Neural progenitor cell (in vitro differentiated cells): ENCODE results near the gene SCAI. TPM values are rescaled to one million over a fixed set of nuclear protein-coding genes. Genes with fewer than 3 reads are reported as not detected.

ENCODE experiments used
- DNase-seq: peaks from one replicate; pipeline ENCODE4 v3.0.0-alpha.2; 2016; ENCODE audit warnings: low spot score
- H2AFZ ChIP-seq: fragments of 200-600 bp; sonication (generic); replicated peaks from 2 replicates; pipeline ENCODE4 v1.6.1; 2016; ENCODE audit warnings: antibody characterized with exemption
- H3F3A ChIP-seq: fragments of 200-600 bp; sonication (generic); 2 replicates; pipeline ENCODE4 v1.6.1; 2016; ENCODE audit warnings: antibody characterized with exemption, low read depth
- H3K27ac ChIP-seq: fragments of 200-600 bp; sonication (generic); 2 replicates; pipeline ENCODE4 v1.5.1; 2016; ENCODE audit warnings: mild to moderate bottlenecking
- H3K27me3 ChIP-seq: fragments of 200-600 bp; sonication (generic); 2 replicates; pipeline ENCODE4 v1.6.1; 2016; ENCODE audit warnings: mild to moderate bottlenecking, moderate library complexity
- H3K36me3 ChIP-seq: fragments of 200-600 bp; sonication (generic); 2 replicates; pipeline ENCODE4 v1.5.1; 2016
- H3K4me1 ChIP-seq: fragments of 200-600 bp; sonication (generic); 2 replicates; pipeline ENCODE4 v1.6.1; 2016; ENCODE audit warnings: mixed run types
- H3K4me2 ChIP-seq: fragments of 200-600 bp; sonication (generic); 2 replicates; pipeline ENCODE4 v1.6.1; 2016
- H3K4me3 ChIP-seq: fragments of 200-600 bp; sonication (generic); 2 replicates; pipeline ENCODE4 v1.5.1; 2016
- H3K79me2 ChIP-seq: fragments of 200-600 bp; sonication (generic); 2 replicates; pipeline ENCODE4 v1.6.1; 2016; ENCODE audit warnings: low read depth
- H3K9ac ChIP-seq: fragments of 200-600 bp; sonication (generic); 2 replicates; pipeline ENCODE4 v1.6.1; 2016
- H3K9me3 ChIP-seq: fragments of 200-600 bp; sonication (generic); 2 replicates; pipeline ENCODE4 v1.5.1; 2016; ENCODE audit warnings: low read depth
- H4K20me1 ChIP-seq: fragments of 200-600 bp; sonication (generic); 2 replicates; pipeline ENCODE4 v1.6.1; 2016; ENCODE audit warnings: low read depth
- H3K27ac Mint-ChIP-seq: 3 replicates; pipeline ENCODE4 v1.8.0; 2021; ENCODE audit warnings: mixed read lengths
- H3K27me3 Mint-ChIP-seq: 2 replicates; pipeline ENCODE4 v1.8.0; 2022; ENCODE audit warnings: low read depth, mild to moderate bottlenecking, inconsistent platforms, moderate library complexity, mixed read lengths; ENCODE audit not compliant: insufficient read depth
- H3K36me3 Mint-ChIP-seq: 3 replicates; pipeline ENCODE4 v1.8.0; 2021; ENCODE audit warnings: mixed read lengths
- H3K4me1 Mint-ChIP-seq: 3 replicates; pipeline ENCODE4 v1.8.0; 2021; ENCODE audit warnings: mixed read lengths
- H3K4me3 Mint-ChIP-seq: 3 replicates; pipeline ENCODE4 v1.8.0; 2021; ENCODE audit warnings: mild to moderate bottlenecking, moderate library complexity, mixed read lengths
- H3K9me3 Mint-ChIP-seq: 3 replicates; pipeline ENCODE4 v1.8.0; 2020; ENCODE audit warnings: mixed read lengths
- CTCF ChIP-seq: fragments of 200-600 bp; sonication (generic); IDR thresholded peaks from 2 replicates; pipeline ENCODE4 v1.5.1; 2017; ENCODE audit warnings: antibody characterized with exemption, mild to moderate bottlenecking
- EZH2 ChIP-seq: fragments of 200-600 bp; sonication (generic); IDR thresholded peaks from 2 replicates; pipeline ENCODE4 v1.6.1; 2017; ENCODE audit warnings: antibody characterized with exemption, mild to moderate bottlenecking, moderate library complexity
- EZH2phosphoT487 ChIP-seq: fragments of 200-600 bp; sonication (generic); IDR thresholded peaks from 2 replicates; pipeline ENCODE4 v1.6.1; 2017; ENCODE audit warnings: antibody characterized with exemption
- total RNA-seq: library from RNA; depleted of rRNA; stranded (reverse); fragments of >200 nt; gene quantifications from 2 replicates; pipeline ENCODE4 v1.2.3, GENCODE V29; 2015; ENCODE audit warnings: low replicate concordance

Gene SCAI
- total RNA-seq, 1 donor from 2014 or later = 30.2 TPM

GRCh38 chr9:125095821-125096443, 47.4 kb downstream of the SCAI start:
- no peak overlapping the region for H3K4me2 ChIP-seq
- no peaks in the 10 kb centered on the region for H3K4me1 ChIP-seq
- no peak for DNase-seq
- peaks cover 61% of the 10 kb centered on the region for H3K79me2 ChIP-seq
- peaks cover 24% of the 10 kb centered on the region for H3K36me3 Mint-ChIP-seq
- no peaks in the 10 kb centered on the region for H3K9me3 ChIP-seq
- H3K4me3 ChIP-seq = no peak overlapping the region
- H2AFZ ChIP-seq = no peak overlapping the region
- H3K9me3 Mint-ChIP-seq = peaks cover 13% of the 10 kb centered on the region
- H3K27ac Mint-ChIP-seq = no peak overlapping the region
- H3K27me3 ChIP-seq = no peaks in the 10 kb centered on the region
- peaks cover 3% of the 10 kb centered on the region for H3K27me3 Mint-ChIP-seq
- H3F3A ChIP-seq = no peaks in the 10 kb centered on the region
- no peaks in the 10 kb centered on the region for H3K4me1 Mint-ChIP-seq
- no peaks in the 10 kb centered on the region for H3K36me3 ChIP-seq
- no peak overlapping the region for H3K4me3 Mint-ChIP-seq
- no peak overlapping the region for H3K27ac ChIP-seq
- H4K20me1 ChIP-seq = peaks cover 4% of the 10 kb centered on the region
- no peak overlapping the region for H3K9ac ChIP-seq
- no peak for TF ChIP-seq EZH2phosphoT487
- no peak for TF ChIP-seq CTCF
- TF ChIP-seq EZH2 = no peak

- H3K4me1 Mint-ChIP-seq = no peaks in the 10 kb centered on the region
- no peaks in the 10 kb centered on the region for H3K4me1 ChIP-seq
- H4K20me1 ChIP-seq = no peaks in the 10 kb centered on the region
- no peak overlapping the region for H3K4me3 ChIP-seq
- H3K9me3 Mint-ChIP-seq = peaks cover 8% of the 10 kb centered on the region
- no peak overlapping the region for H2AFZ ChIP-seq
- H3K4me2 ChIP-seq = no peak overlapping the region
- peaks cover 3% of the 10 kb centered on the region for H3K27me3 Mint-ChIP-seq
- H3K4me3 Mint-ChIP-seq = no peak overlapping the region
- no peak overlapping the region for H3K9ac ChIP-seq
- no peak for DNase-seq
- H3K36me3 ChIP-seq = no peaks in the 10 kb centered on the region
- H3K79me2 ChIP-seq = peaks cover 36% of the 10 kb centered on the region
- H3K27ac ChIP-seq = no peak overlapping the region
- H3K27ac Mint-ChIP-seq = no peak overlapping the region
- H3F3A ChIP-seq = no peaks in the 10 kb centered on the region
- H3K36me3 Mint-ChIP-seq = peaks cover 19% of the 10 kb centered on the region
- TF ChIP-seq CTCF = no peak
- TF ChIP-seq EZH2phosphoT487 = no peak
- no peak for TF ChIP-seq EZH2
- no peaks in the 10 kb centered on the region for H3K9me3 ChIP-seq
- H3K27me3 ChIP-seq = no peaks in the 10 kb centered on the region
Measured at GRCh38 chr9:125091121-125091520, 52.2 kb downstream of the SCAI start.

- H3K36me3 Mint-ChIP-seq = peaks cover 17% of the 10 kb centered on the region
- Histone ChIP-seq H4K20me1 (no peaks in the 10 kb centered on the region), H2AFZ (no peak overlapping the region), H3K36me3 (peaks cover 5% of the 10 kb centered on the region), H3K4me3 (no peak overlapping the region), H3K4me1 (no peaks in the 10 kb centered on the region), H3K9me3 (no peaks in the 10 kb centered on the region), H3F3A (no peaks in the 10 kb centered on the region), H3K4me2 (no peak overlapping the region), H3K79me2 (peaks cover 22% of the 10 kb centered on the region), H3K27me3 (no peaks in the 10 kb centered on the region), H3K27ac (no peak overlapping the region), H3K9ac (no peak overlapping the region)
- peaks cover 3% of the 10 kb centered on the region for H3K27me3 Mint-ChIP-seq
- no peaks in the 10 kb centered on the region for H3K4me1 Mint-ChIP-seq
- no peak for TF ChIP-seq EZH2phosphoT487
- no peak for TF ChIP-seq EZH2
- TF ChIP-seq CTCF = no peak
- no peak overlapping the region for H3K4me3 Mint-ChIP-seq
- no peak for DNase-seq
- no peak overlapping the region for H3K27ac Mint-ChIP-seq
- peaks cover 5% of the 10 kb centered on the region for H3K9me3 Mint-ChIP-seq
Measured at GRCh38 chr9:125089331-125089730, 54.0 kb downstream of the SCAI start.
